K562 (cell line): ENCODE results near the gene PEPD.

Experiments used
- CHD1 ChIP-seq: fragments of 200-600 bp; sonication (generic); IDR thresholded peaks from one replicate; pipeline ENCODE4 v1.6.1; 2012; ENCODE audit warnings: mild to moderate bottlenecking, moderate library complexity, low read length, inconsistent platforms
- CREB1 ChIP-seq, 2 experiments: sonication (generic) in 1 of 2; formaldehyde crosslinking in 1 of 2; IDR thresholded peaks; 2 replicates each; pipeline versions ENCODE4 v1.6.1 to v1.8.0; 2012 to 2022; ENCODE audit warnings: inconsistent platforms in 1 of 2, mild to moderate bottlenecking in 1 of 2, missing genetic modification reagents in 1 of 2, moderate library complexity in 1 of 2
- CTCF ChIP-seq, 3 experiments: IDR thresholded peaks in 2 of 3; conservative IDR thresholded peaks in 1 of 3; 2 replicates each; pipeline ENCODE4 v1.5.1; 2011 to 2012; ENCODE audit warnings: low read length in 3 of 3, mild to moderate bottlenecking in 3 of 3, control low read depth in 2 of 3, improper control_type of control experiment in 1 of 3, inconsistent platforms in 1 of 3, low read depth in 1 of 3, mixed read lengths in 1 of 3, moderate library complexity in 1 of 3; ENCODE audit not compliant: insufficient read depth in 2 of 3
- EGR1 ChIP-seq: fragments of 450-650 bp; conservative IDR thresholded peaks from 2 replicates; pipeline ENCODE4 v1.6.1; 2017; ENCODE audit warnings: mild to moderate bottlenecking
- PML ChIP-seq: IDR thresholded peaks from 2 replicates; pipeline ENCODE4 v1.6.1; 2012; ENCODE audit warnings: low read length, inconsistent platforms
- POLR2A ChIP-seq: fragments of 450-650 bp; conservative IDR thresholded peaks from 2 replicates; pipeline ENCODE4 v1.6.1; 2016
- POLR2AphosphoS5 ChIP-seq: IDR thresholded peaks from 2 replicates; pipeline ENCODE4 v1.6.1; 2011; ENCODE audit warnings: mild to moderate bottlenecking, low read depth, low read length, moderate library complexity; ENCODE audit not compliant: control insufficient read depth, insufficient read depth
- PREB ChIP-seq: sonication (generic); formaldehyde crosslinking; IDR thresholded peaks from 2 replicates; pipeline ENCODE4 v1.8.1; 2023; ENCODE audit warnings: mild to moderate bottlenecking, missing genetic modification reagents
- SMARCA4 ChIP-seq: fragments of 450-650 bp; IDR thresholded peaks from 2 replicates; pipeline ENCODE4 v1.6.1; 2016
- TFAM ChIP-seq: fragments of 250-450 bp; sonication (Bioruptor Pico); conservative IDR thresholded peaks from 2 replicates; pipeline ENCODE4 v1.5.0; 2021; ENCODE audit warnings: mild to moderate bottlenecking, moderate library complexity
- ZEB2 ChIP-seq: fragments of 450-650 bp; IDR thresholded peaks from 2 replicates; pipeline ENCODE4 v1.6.1; 2016
- ZNF140 ChIP-seq: fragments of 250-450 bp; sonication (Bioruptor Pico); IDR thresholded peaks from 2 replicates; pipeline ENCODE4 v1.8.0; 2021; ENCODE audit warnings: moderate library complexity, mild to moderate bottlenecking, inconsistent platforms

- TF ChIP-seq TFAM (CRISPR knock-in tag), result no peak
- no peak for TF ChIP-seq ZNF140 (CRISPR knock-in tag)
- TF ChIP-seq CTCF (IDR thresholded peaks at IDR 0.05 in 2 of 3, conservative IDR thresholded peaks at IDR 0.05 in 1 of 3; ENCODE audit: insufficient read depth in 2 of 3, low read depth in 1 of 3, low read length in 3 of 3), result no peak
- no peak for TF ChIP-seq PML
- TF ChIP-seq SMARCA4, result no peak
- TF ChIP-seq POLR2A, result no peak
- no peak for TF ChIP-seq CHD1
- no peak for TF ChIP-seq PREB (CRISPR knock-in tag)
- no peak for TF ChIP-seq POLR2AphosphoS5
- TF ChIP-seq ZEB2, result no peak
- no peak for TF ChIP-seq EGR1
- TF ChIP-seq CREB1 (IDR thresholded peaks at IDR 0.05), result no peak
- TF ChIP-seq CREB1 (CRISPR knock-in tag; IDR thresholded peaks at IDR 0.05), result no peak
Observed at GRCh38 chr19:33436360-33437345, 84.9 kb downstream of the PEPD start.
